Mesendoderm (in vitro differentiated cells): ENCODE measurements around the gene POU3F4.

ENCODE experiments used
- DNase-seq: peaks from one replicate; pipeline ENCODE4 v3.0.0; 2013
- H2AK5ac ChIP-seq: 2 replicates; pipeline ENCODE4 v1.6.1; 2013; ENCODE audit warnings: low read length, inconsistent platforms
- H2BK120ac ChIP-seq: 2 replicates; pipeline ENCODE4 v1.6.1; 2013; ENCODE audit warnings: low read depth, mild to moderate bottlenecking, low read length, moderate library complexity, mixed read lengths
- H2BK15ac ChIP-seq: replicated peaks from 2 replicates; pipeline ENCODE4 v1.6.1; 2013; ENCODE audit warnings: low read depth, mild to moderate bottlenecking, moderate library complexity
- H2BK5ac ChIP-seq: 2 replicates; pipeline ENCODE4 v1.6.1; 2013; ENCODE audit warnings: low read length, inconsistent platforms
- H3K18ac ChIP-seq: 2 replicates; pipeline ENCODE4 v1.6.1; 2013; ENCODE audit warnings: mild to moderate bottlenecking, low read length, mixed read lengths
- H3K23ac ChIP-seq: one replicate; pipeline ENCODE4 v1.6.1; 2013; ENCODE audit warnings: low read length
- H3K27ac ChIP-seq: 2 replicates; pipeline ENCODE4 v1.5.1; 2013; ENCODE audit warnings: low read depth, mild to moderate bottlenecking, inconsistent platforms, low read length, moderate library complexity
- H3K27me3 ChIP-seq: 2 replicates; pipeline ENCODE4 v1.6.1; 2013; ENCODE audit warnings: low read length, control low read depth, mild to moderate bottlenecking, inconsistent platforms; ENCODE audit not compliant: insufficient read depth, poor library complexity
- H3K36me3 ChIP-seq: 2 replicates; pipeline ENCODE4 v1.6.1; 2013; ENCODE audit warnings: low read length, inconsistent platforms; ENCODE audit not compliant: control insufficient read depth, insufficient read depth
- H3K4ac ChIP-seq: one replicate; pipeline ENCODE4 v1.6.1; 2013; ENCODE audit warnings: low read depth, mild to moderate bottlenecking, low read length, moderate library complexity
- H3K4me1 ChIP-seq: 2 replicates; pipeline ENCODE4 v1.6.1; 2013; ENCODE audit warnings: low read depth, low read length, inconsistent platforms; ENCODE audit not compliant: control insufficient read depth
- H3K4me2 ChIP-seq: 2 replicates; pipeline ENCODE4 v1.6.1; 2013; ENCODE audit warnings: low read length
- H3K4me3 ChIP-seq: 2 replicates; pipeline ENCODE4 v1.5.1; 2013; ENCODE audit warnings: mild to moderate bottlenecking, low read length
- H3K56ac ChIP-seq: one replicate; pipeline ENCODE4 v1.6.1; 2013; ENCODE audit warnings: low read length
- H3K79me1 ChIP-seq: 2 replicates; pipeline ENCODE4 v1.6.1; 2013; ENCODE audit warnings: low read length, inconsistent platforms
- H3K79me2 ChIP-seq: 2 replicates; pipeline ENCODE4 v1.6.1; 2013; ENCODE audit warnings: mild to moderate bottlenecking, low read length; ENCODE audit not compliant: control insufficient read depth, insufficient read depth
- H3K9ac ChIP-seq: 2 replicates; pipeline ENCODE4 v1.6.1; 2013; ENCODE audit warnings: low read length, inconsistent platforms
- H4K5ac ChIP-seq: one replicate; pipeline ENCODE4 v1.6.1; 2013; ENCODE audit warnings: low read length
- H4K8ac ChIP-seq: one replicate; pipeline ENCODE4 v1.6.1; 2013; ENCODE audit warnings: low read depth, mild to moderate bottlenecking, control low read depth, low read length, moderate library complexity
- WGBS: extraction: QIAGEN DNeasy Blood & Tissue Kit; methylation state at CpG from one replicate; pipeline ENCODE4 v1.1.7; 2013; ENCODE audit warnings: low lambda C conversion rate, missing lambda C conversion rate; ENCODE audit not compliant: insufficient coverage; ENCODE audit errors: extremely low coverage; 5-methylcytosine and 5-hydroxymethylcytosine counted together

Gene POU3F4

GRCh38 chrX:83508526-83509253 lies 600 bp downstream of the POU3F4 start:
- no peak overlapping the region for H2BK120ac ChIP-seq
- H3K27ac ChIP-seq, result no peak overlapping the region
- peak overlapping the region; percentile 35 for H3K4me3 ChIP-seq
- H4K8ac ChIP-seq, result no peak overlapping the region
- H3K27me3 ChIP-seq, result peaks cover 9% of the 10 kb centered on the region
- H3K4ac ChIP-seq, result no peak overlapping the region
- no CpG with 5 or more reads among the region's 50 CpGs for WGBS
- DNase-seq, result peak; percentile 37
- no peak overlapping the region for H3K9ac ChIP-seq
- no peak overlapping the region for H2AK5ac ChIP-seq
- H3K79me1 ChIP-seq, result no peaks in the 10 kb centered on the region
- no peak overlapping the region for H4K5ac ChIP-seq
- H3K4me1 ChIP-seq, result no peaks in the 10 kb centered on the region
- no peaks in the 10 kb centered on the region for H3K79me2 ChIP-seq
- H3K4me2 ChIP-seq, result peak overlapping the region; percentile 61
- no peak overlapping the region for H2BK15ac ChIP-seq
- peak overlapping the region; percentile 34 for H3K56ac ChIP-seq
- no peak overlapping the region for H2BK5ac ChIP-seq
- no peak overlapping the region for H3K18ac ChIP-seq
- no peaks in the 10 kb centered on the region for H3K36me3 ChIP-seq
- no peak overlapping the region for H3K23ac ChIP-seq

GRCh38 chrX:83509254-83509801 lies 1.2 kb downstream of the POU3F4 start:
- H2AK5ac ChIP-seq, result no peak overlapping the region
- H3K23ac ChIP-seq, result no peak overlapping the region
- no peak overlapping the region for H3K4ac ChIP-seq
- H3K4me1 ChIP-seq, result no peaks in the 10 kb centered on the region
- no peak overlapping the region for H3K56ac ChIP-seq
- H2BK120ac ChIP-seq, result no peak overlapping the region
- no peaks in the 10 kb centered on the region for H3K79me2 ChIP-seq
- H4K8ac ChIP-seq, result no peak overlapping the region
- H3K18ac ChIP-seq, result no peak overlapping the region
- H3K9ac ChIP-seq, result no peak overlapping the region
- no peaks in the 10 kb centered on the region for H3K79me1 ChIP-seq
- H3K36me3 ChIP-seq, result no peaks in the 10 kb centered on the region
- H3K27ac ChIP-seq, result no peak overlapping the region
- H2BK15ac ChIP-seq, result no peak overlapping the region
- no peak overlapping the region for H2BK5ac ChIP-seq
- no peak for DNase-seq
- H3K4me3 ChIP-seq, result no peak overlapping the region
- WGBS, result no CpG with 5 or more reads among the region's 16 CpGs
- H3K4me2 ChIP-seq, result peak overlapping the region; percentile 7
- no peak overlapping the region for H4K5ac ChIP-seq
- H3K27me3 ChIP-seq, result peaks cover 4% of the 10 kb centered on the region

- H3K36me3 ChIP-seq, result no peaks in the 10 kb centered on the region
- no peak overlapping the region for H3K23ac ChIP-seq
- H3K4me1 ChIP-seq, result no peaks in the 10 kb centered on the region
- no peaks in the 10 kb centered on the region for H3K79me2 ChIP-seq
- H3K27me3 ChIP-seq, result peaks cover 2% of the 10 kb centered on the region
- no peak overlapping the region for H3K56ac ChIP-seq
- H4K8ac ChIP-seq, result no peak overlapping the region
- no peak overlapping the region for H2AK5ac ChIP-seq
- no peak overlapping the region for H3K27ac ChIP-seq
- H3K18ac ChIP-seq, result no peak overlapping the region
- no CpG with 5 or more reads among the region's 36 CpGs for WGBS
- peak overlapping the region; percentile 19 for H3K9ac ChIP-seq
- H3K4me3 ChIP-seq, result no peak overlapping the region
- H2BK15ac ChIP-seq, result no peak overlapping the region
- no peak overlapping the region for H2BK5ac ChIP-seq
- DNase-seq, result peak; percentile 32
- no peaks in the 10 kb centered on the region for H3K79me1 ChIP-seq
- no peak overlapping the region for H4K5ac ChIP-seq
- H3K4ac ChIP-seq, result no peak overlapping the region
- H3K4me2 ChIP-seq, result peak overlapping the region; percentile 46
- no peak overlapping the region for H2BK120ac ChIP-seq
Observed at GRCh38 chrX:83510510-83511062, 2.5 kb downstream of the POU3F4 start.

DNA sequence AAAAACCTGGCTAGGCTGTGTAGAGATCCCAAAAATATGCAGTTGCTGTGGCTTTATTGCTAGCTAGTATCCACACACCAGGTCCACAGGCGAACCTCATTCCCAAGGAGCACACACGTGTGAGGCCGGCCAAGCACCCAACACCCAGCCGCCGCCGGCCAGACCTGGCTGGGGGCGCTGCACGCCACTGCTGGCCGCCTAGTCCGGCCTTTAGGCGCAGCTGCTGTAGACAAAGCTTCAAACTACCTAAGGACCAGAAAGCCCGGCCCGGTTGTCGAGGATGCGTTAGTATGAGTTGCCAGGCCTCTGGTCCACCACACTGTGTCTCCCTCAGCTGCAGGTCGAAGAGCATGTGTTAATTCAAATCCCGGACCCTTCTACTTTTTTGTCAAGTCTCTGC lies 3.1 kb downstream of the POU3F4 start:
- no peak overlapping the region for H2BK120ac ChIP-seq
- peak; percentile 63 for DNase-seq

GRCh38 chrX:83512111-83512510 lies 4.0 kb downstream of the POU3F4 start:
- Histone ChIP-seq H3K4me2 (no peak overlapping the region), H3K4me1 (no peaks in the 10 kb centered on the region), H4K8ac (no peak overlapping the region), H3K27me3 (peaks cover 2% of the 10 kb centered on the region), H3K4me3 (no peak overlapping the region), H2AK5ac (no peak overlapping the region), H3K79me1 (no peaks in the 10 kb centered on the region), H3K27ac (no peak overlapping the region), H4K5ac (no peak overlapping the region), H3K79me2 (no peaks in the 10 kb centered on the region), H3K4ac (no peak overlapping the region), H3K23ac (no peak overlapping the region), H3K56ac (no peak overlapping the region), H2BK15ac (no peak overlapping the region), H3K36me3 (no peaks in the 10 kb centered on the region), H2BK5ac (no peak overlapping the region), H3K9ac (no peak overlapping the region), H3K18ac (no peak overlapping the region), H2BK120ac (no peak overlapping the region)
- no CpG with 5 or more reads among the region's 14 CpGs for WGBS
- DNase-seq, result no peak

More for the DNA sequence above, 3.1 kb downstream of the POU3F4 start:
- H3K27ac ChIP-seq, result no peak overlapping the region
- no peak overlapping the region for H4K8ac ChIP-seq
- H3K36me3 ChIP-seq, result no peaks in the 10 kb centered on the region
- H3K4me2 ChIP-seq, result no peak overlapping the region
- H3K4me3 ChIP-seq, result no peak overlapping the region
- H3K4ac ChIP-seq, result no peak overlapping the region
- H3K56ac ChIP-seq, result no peak overlapping the region
- H2AK5ac ChIP-seq, result no peak overlapping the region
- H3K9ac ChIP-seq, result no peak overlapping the region
- WGBS, result no CpG with 5 or more reads among the region's 17 CpGs
- no peak overlapping the region for H4K5ac ChIP-seq
- H3K79me2 ChIP-seq, result no peaks in the 10 kb centered on the region
- H3K4me1 ChIP-seq, result no peaks in the 10 kb centered on the region
- H2BK5ac ChIP-seq, result no peak overlapping the region
- no peak overlapping the region for H3K18ac ChIP-seq
- H3K27me3 ChIP-seq, result peaks cover 2% of the 10 kb centered on the region
- no peaks in the 10 kb centered on the region for H3K79me1 ChIP-seq
- no peak overlapping the region for H2BK15ac ChIP-seq
- no peak overlapping the region for H3K23ac ChIP-seq
